Stomach smooth muscle (tissue), 2 donors: ENCODE data around the gene VSIR.

Experiments used
- H3K27ac ChIP-seq: one replicate; pipeline ENCODE4 v1.7.0; 2013; ENCODE audit warnings: mild to moderate bottlenecking, low read length, inconsistent platforms
- H3K27me3 ChIP-seq, 2 donors: one replicate each; pipeline ENCODE4 v1.7.0; 2013; ENCODE audit warnings: low read length in 2 of 2; ENCODE audit not compliant: insufficient read depth in 2 of 2, control insufficient read depth in 1 of 2
- H3K36me3 ChIP-seq, 2 donors: one replicate each; pipeline ENCODE4 v1.7.0; 2013; ENCODE audit warnings: low read length in 2 of 2; ENCODE audit not compliant: control insufficient read depth in 2 of 2, insufficient read depth in 2 of 2
- H3K4me1 ChIP-seq: one replicate; pipeline ENCODE4 v1.7.0; 2013; ENCODE audit warnings: low read length; ENCODE audit not compliant: control insufficient read depth, insufficient read depth
- H3K4me3 ChIP-seq, 2 donors: one replicate each; pipeline ENCODE4 v1.7.0; 2013; ENCODE audit warnings: low read length in 2 of 2
- H3K9ac ChIP-seq, 2 donors: one replicate each; pipeline ENCODE4 v1.7.0; 2013; ENCODE audit warnings: low read length in 2 of 2, mild to moderate bottlenecking in 1 of 2
- H3K9me3 ChIP-seq, 2 donors: one replicate each; pipeline ENCODE4 v1.7.0; 2013; ENCODE audit warnings: low read length in 2 of 2; ENCODE audit not compliant: control insufficient read depth in 2 of 2
- donor health status: healthy.
- donor health status: Pancreatic carcinoma.

Gene VSIR

DNA sequence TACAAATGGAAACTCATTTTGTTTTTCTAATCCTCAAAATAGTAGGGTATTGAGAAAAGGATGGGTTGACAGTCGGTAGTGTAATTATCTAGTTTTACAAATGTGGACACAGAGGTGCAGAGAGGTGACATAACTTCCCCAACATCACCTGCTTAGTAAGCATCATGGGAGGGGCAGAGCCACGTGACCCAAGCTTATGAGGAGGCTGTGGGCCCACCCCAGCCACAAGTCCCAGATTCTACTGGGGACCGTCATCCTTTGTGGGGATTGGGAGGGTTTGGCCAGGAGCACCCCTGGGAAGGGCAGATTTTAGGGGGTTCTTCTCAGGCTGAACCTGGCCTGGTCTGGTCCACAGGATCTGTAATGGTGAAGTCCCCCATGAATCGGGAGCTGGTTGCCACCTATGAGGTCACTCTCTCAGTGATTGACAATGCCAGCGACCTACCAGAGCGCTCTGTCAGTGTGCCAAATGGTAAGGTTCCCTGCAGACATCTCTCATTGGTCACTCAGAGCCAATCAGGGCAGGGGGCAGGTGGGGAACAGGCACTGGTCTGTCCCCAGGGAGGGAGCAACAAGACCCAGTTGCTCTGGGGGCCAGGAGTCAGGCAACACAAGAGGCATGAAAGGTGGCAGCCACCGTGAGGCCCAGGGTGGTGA is 23.6 kb upstream of the VSIR start:
- Histone ChIP-seq H3K9ac (no peak overlapping the region), H3K36me3 (no peaks in the 10 kb centered on the region), H3K4me1 (no peaks in the 10 kb centered on the region), H3K9me3 (no peaks in the 10 kb centered on the region), H3K27me3 (no peaks in the 10 kb centered on the region), H3K4me3 (no peak overlapping the region), H3K27ac (no peak overlapping the region)

DNA sequence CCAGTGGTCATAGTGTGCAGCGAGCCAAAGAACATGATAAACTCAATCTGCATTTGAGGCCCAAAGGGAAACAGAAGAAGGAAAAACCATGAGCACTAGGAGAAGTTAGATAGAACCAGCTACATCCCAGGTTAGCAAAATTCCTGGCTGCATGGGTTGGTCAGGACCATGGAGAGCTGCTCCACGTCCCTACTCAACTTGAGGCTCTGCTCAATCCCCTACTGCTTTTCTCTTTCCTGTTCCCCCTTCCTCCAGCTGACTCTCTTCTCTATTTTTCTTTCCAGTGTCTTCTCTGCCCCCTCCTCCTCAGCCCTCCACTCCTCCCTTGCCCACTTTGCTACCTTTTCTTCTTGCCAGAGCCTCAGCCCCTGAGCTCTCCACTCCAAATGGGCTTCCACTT is 21.9 kb upstream of the VSIR start:
- H3K27ac ChIP-seq = no peak overlapping the region
- H3K9me3 ChIP-seq = no peaks in the 10 kb centered on the region
- H3K27me3 ChIP-seq = no peaks in the 10 kb centered on the region
- no peaks in the 10 kb centered on the region for H3K4me1 ChIP-seq
- H3K36me3 ChIP-seq = no peaks in the 10 kb centered on the region
- no peak overlapping the region for H3K9ac ChIP-seq
- no peak overlapping the region for H3K4me3 ChIP-seq

DNA sequence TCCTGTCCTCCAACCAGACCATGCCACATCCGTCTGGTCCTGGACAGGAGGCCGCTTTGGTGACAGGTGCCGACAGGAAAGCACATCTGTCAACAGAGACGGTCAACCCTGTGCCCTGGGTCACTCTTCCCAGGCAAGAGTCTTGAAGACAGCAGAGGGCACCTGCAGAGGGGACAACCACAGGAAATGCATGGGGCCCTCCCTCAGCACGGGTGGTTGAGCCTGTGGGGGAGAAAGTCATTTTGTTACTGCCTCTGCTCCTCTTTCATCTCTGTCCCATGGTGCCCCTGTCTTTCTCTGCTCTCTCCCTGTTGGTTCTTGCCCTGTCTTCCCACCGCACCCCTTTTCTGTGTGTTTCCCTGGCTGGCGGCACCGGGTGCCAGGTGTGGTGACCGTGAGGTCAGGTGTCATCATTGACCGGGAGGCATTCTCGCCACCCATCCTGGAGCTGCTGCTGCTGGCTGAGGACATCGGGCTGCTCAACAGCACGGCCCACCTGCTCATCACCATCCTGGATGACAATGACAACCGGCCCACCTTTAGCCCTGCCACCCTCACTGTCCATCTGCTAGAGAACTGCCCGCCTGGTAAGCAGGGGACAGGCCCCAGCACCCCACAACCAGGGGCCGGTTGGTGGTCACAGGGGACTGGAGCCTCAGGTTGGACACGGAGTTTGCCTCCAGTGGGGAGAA is 17.6 kb upstream of the VSIR start:
- Histone ChIP-seq H3K4me3 (no peak overlapping the region), H3K27me3 (no peaks in the 10 kb centered on the region), H3K27ac (no peak overlapping the region), H3K36me3 (no peaks in the 10 kb centered on the region), H3K9ac (no peak overlapping the region), H3K4me1 (no peaks in the 10 kb centered on the region), H3K9me3 (no peaks in the 10 kb centered on the region)

DNA sequence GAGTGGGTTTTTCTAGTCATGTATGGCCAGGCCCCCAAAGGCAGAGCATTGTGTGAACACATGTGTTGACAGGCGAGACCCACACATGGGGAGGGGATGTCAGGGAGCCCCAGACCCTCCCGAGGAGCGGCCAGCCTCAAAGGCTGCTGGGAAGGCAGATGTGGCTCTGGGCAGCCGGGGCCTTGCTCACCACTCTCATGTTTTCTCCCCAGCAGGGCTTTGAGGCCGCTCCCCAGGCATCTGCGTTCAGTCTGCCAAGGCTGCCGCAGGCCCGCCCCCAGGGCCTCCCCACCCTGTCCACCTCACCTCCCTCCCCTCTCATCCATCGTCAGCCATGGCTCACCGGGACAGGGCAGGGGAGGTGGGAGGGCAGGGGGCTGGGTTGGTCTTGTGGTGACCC is 16.6 kb upstream of the VSIR start:
- Histone ChIP-seq H3K4me3 (no peak overlapping the region), H3K4me1 (no peaks in the 10 kb centered on the region), H3K27ac (no peak overlapping the region), H3K9ac (no peak overlapping the region), H3K9me3 (no peaks in the 10 kb centered on the region), H3K27me3 (no peaks in the 10 kb centered on the region), H3K36me3 (no peaks in the 10 kb centered on the region)

DNA sequence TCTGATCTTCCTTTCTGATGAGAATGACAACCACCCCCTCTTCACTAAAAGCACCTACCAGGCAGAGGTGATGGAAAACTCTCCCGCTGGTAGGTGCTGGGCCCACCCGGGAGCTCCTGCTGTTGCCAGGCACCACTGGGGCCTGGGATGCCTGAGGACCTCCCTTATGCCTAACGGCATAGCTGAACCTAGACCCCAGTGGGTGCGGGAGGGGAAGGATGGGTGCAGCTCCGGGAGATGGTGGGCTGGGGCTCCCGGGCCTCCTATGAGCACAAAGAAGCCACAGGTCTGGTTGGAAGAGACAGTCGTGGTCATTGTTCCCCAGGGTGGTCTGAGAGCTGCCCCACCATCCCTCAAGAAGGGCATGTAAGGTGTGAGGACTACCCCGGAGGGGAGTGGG is 15.6 kb upstream of the VSIR start:
- no peak overlapping the region for H3K9ac ChIP-seq
- H3K9me3 ChIP-seq = no peaks in the 10 kb centered on the region
- no peak overlapping the region for H3K27ac ChIP-seq

DNA sequence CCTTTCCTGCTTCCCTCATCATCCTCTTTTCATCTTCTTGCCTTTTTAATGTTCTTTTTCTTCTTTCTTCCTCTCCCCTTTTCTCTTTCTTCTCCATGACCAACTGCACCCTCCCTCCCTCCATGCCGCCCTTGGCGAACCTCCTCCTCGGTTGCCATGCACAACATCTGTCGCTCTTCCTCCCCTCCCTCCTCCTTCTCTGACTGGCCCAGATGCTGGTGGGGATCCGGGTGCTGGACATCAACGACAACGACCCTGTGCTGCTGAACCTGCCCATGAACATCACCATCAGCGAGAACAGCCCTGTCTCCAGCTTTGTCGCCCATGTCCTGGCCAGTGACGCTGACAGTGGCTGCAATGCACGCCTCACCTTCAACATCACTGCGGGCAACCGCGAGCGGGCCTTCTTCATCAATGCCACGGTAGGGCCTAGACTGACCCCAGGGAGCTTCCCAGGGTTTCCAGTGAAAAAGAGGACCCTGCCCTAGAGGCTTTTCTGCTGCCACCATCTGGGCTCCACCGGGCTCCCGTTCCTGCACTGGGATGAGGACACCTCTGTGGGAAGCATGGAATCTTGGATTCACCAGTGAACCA is 11.5 kb upstream of the VSIR start:
- no peaks in the 10 kb centered on the region for H3K9me3 ChIP-seq

More for the DNA sequence above, 15.6 kb upstream of the VSIR start:
- no peak overlapping the region for H3K4me3 ChIP-seq
- H3K36me3 ChIP-seq = no peaks in the 10 kb centered on the region
- H3K27me3 ChIP-seq = no peaks in the 10 kb centered on the region
- H3K4me1 ChIP-seq = no peaks in the 10 kb centered on the region

DNA sequence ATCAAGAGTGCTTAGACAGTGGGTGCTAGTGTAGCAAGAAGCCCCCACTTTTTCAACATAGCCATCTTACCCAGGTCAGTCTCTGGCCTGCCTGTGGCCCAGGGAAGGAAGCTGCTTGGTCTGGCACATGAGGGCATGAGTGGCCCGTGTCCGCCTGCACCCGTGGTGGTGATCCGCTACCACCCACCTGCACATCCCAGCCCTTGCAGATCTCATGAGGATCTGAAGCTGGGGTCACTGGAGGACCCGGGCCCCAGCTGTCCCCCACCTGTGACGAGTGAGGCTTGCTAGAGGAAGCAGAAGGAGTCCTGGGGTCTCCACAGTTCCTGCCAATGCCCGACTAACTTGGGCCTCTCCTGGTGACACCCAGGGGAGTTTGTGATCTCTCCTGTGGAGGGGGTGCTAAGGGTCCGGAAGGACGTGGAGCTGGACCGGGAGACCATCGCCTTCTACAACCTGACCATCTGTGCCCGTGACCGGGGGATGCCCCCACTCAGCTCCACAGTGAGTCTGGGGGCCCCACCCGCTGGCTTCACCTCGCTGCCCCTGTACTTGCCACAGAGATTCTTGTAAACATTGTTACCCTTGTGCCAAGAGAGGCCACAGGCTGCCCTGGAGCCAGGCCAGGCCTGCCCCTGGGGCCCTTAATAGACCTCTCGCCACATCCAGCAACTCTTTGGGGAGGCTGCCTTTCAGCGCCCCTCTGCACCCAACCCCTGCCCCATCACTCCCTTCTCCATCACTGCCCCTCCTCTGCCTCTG is 10.8 kb upstream of the VSIR start:
- H3K27ac ChIP-seq = no peak overlapping the region
- H3K9ac ChIP-seq = no peak overlapping the region
- H3K27me3 ChIP-seq = no peaks in the 10 kb centered on the region

More for the DNA sequence above, 11.5 kb upstream of the VSIR start:
- Histone ChIP-seq H3K36me3 (no peaks in the 10 kb centered on the region), H3K27me3 (no peaks in the 10 kb centered on the region), H3K27ac (no peak overlapping the region), H3K9ac (no peak overlapping the region), H3K4me1 (peaks cover 2% of the 10 kb centered on the region), H3K4me3 (no peak overlapping the region)

DNA sequence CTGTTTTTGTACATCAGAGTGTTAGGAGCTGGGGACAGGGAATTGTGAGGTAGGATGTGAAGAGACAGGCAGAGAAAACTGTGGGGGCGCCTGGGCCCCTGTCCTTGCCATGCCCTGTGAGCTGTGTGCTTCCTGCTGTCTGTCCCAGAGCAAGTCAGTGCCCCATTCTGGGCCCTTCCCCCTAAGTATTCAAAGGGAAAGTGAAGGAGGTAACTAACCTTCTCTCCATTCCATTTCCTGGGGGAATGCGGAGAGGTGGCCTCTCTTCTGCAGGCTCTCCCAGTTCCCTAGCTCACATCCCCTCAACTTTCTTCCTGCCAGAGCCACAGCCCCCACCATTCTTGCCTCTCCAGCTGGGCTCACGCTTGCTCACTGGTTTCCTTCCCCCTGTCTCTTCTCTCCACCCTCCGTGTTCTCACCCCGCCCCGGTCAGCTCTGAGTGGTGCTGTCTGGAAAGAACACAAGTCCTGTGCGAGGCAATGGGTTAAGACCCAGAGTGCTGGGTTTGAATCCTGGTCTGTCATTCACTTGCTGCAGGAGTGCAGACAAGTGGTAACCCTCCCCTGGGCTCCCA is 9.7 kb upstream of the VSIR start:
- H3K4me1 ChIP-seq = peaks cover 2% of the 10 kb centered on the region
- H3K9me3 ChIP-seq = no peaks in the 10 kb centered on the region
- no peaks in the 10 kb centered on the region for H3K36me3 ChIP-seq
- no peak overlapping the region for H3K9ac ChIP-seq
- no peak overlapping the region for H3K4me3 ChIP-seq
- no peaks in the 10 kb centered on the region for H3K27me3 ChIP-seq
- H3K27ac ChIP-seq = no peak overlapping the region

More for the DNA sequence above, 10.8 kb upstream of the VSIR start:
- H3K9me3 ChIP-seq = no peaks in the 10 kb centered on the region
- peaks cover 2% of the 10 kb centered on the region for H3K4me1 ChIP-seq
- no peak overlapping the region for H3K4me3 ChIP-seq
- no peaks in the 10 kb centered on the region for H3K36me3 ChIP-seq

DNA sequence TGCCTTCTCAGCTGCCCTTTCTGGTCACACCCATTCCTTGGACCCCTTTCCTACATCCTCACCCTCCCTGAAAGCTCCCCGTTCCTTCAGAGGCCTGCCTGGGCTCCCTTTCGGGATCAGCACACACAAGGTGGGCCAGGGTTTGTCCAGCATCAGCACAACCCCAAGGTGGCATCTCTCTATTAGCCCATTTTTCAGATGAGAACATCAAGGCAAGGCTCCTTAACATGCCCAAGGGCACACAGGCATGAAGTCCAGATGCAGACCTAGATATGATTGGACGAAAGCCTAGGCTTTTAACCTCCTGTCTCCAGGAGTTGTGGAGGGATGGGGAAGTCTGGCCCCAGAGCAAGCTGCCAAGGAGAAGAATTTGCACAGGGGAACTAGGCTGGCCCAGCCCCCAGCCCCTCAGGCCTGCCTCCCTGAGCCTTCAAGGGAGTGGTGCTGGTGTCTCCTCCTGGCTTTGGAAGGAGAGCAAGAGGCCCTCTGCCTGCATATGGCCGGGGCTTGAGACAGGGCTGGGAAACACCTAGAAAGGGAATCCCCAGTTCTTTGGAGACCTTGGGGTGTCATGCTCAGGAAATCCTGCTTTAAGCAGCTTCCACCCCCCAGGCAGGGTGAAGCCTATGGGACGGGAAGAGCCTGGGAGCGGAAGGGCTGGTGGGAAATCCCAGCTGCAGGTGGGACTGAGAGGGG is 9.0 kb upstream of the VSIR start:
- Histone ChIP-seq H3K4me3 (no peak overlapping the region), H3K9me3 (no peaks in the 10 kb centered on the region), H3K27ac (no peak overlapping the region), H3K27me3 (no peaks in the 10 kb centered on the region), H3K36me3 (no peaks in the 10 kb centered on the region), H3K4me1 (peaks cover 2% of the 10 kb centered on the region), H3K9ac (no peak overlapping the region)

DNA sequence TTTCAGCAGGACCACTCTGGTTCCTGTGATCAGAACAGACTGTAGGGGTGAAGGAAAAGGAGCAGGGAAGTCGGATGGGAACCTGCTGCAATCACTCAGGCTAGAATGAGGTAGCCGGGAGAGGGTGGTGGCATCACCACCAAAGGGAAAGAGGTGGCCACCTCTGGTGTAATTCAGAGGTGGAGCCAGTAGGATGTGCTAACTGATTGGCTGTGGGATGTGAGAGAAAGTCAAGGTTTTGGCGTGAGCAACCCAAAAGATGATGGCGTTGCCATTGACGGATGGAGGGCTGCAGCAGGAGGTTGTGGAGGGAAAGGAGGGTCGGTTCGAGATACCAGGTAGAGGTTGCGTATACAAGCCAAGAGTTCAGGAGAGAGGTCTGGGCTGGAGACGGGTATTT is 7.4 kb upstream of the VSIR start:
- H3K36me3 ChIP-seq = no peaks in the 10 kb centered on the region
- no peaks in the 10 kb centered on the region for H3K27me3 ChIP-seq
- H3K4me1 ChIP-seq = peaks cover 2% of the 10 kb centered on the region
- no peaks in the 10 kb centered on the region for H3K9me3 ChIP-seq
- H3K4me3 ChIP-seq = no peak overlapping the region
- no peak overlapping the region for H3K9ac ChIP-seq
- no peak overlapping the region for H3K27ac ChIP-seq
